GM18505 (cell line): ENCODE data around the gene PPP5C.
"Not testable (repeated sequence)": the region's sequence is repeated elsewhere in the genome, so short reads cannot be mapped to it uniquely, and the experiment has no call there.

Experiments used
- ATAC-seq: cut with Tn5 transposase; IDR thresholded peaks from one replicate; pipeline ENCODE4 v1.9.1; 2021; ENCODE audit not compliant: unreplicated experiment
- POLR2A ChIP-seq: IDR thresholded peaks from 4 replicates; pipeline ENCODE4 v1.6.1; 2011; ENCODE audit warnings: borderline replicate concordance; ENCODE audit not compliant: insufficient read depth, insufficient read length; ENCODE audit errors: extremely low read depth

The PPP5C gene

DNA sequence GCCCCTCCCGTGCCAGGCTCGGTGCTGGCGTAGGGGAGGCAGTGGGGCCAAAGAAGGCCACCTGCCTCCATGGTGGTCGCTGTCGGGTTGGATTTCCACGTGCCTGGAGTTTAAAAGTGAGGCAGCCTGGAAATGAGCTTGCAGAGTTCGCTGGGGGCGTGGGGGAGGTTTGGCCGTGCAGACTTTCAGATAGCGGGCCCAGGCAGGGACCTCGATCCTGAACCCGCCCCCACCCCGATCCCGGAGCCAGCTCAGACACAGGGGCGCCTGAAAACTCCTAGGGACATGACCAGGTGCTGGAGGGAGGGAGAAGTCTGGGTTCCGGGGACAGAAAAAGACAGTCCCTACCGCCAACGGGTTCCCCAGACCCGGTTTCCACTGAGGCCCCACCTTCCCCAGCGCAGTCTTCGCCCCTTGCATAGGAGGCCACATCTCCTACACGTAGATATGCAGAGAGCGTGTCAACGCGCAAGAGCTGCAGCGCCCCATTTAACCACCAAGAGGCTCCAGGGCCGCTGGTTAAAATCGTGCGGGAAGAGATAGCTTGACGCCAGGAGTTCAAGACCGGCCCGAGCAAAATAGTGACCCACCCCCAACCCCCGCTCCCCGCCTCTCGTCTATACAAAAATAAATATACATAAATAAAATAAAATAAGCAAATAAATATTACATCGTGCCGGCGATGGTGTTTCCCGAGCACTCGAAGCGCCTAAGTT, 58.0 kb downstream of the PPP5C start:
- no peak for ATAC-seq
- no peak for TF ChIP-seq POLR2A

- TF ChIP-seq POLR2A: no peak
- ATAC-seq: no peak
Measured at GRCh38 chr19:46406976-46407375, 60.1 kb downstream of the PPP5C start.

GRCh38 chr19:46407856-46408663, 61.2 kb downstream of the PPP5C start:
- no peak for ATAC-seq
- no peak for TF ChIP-seq POLR2A

DNA sequence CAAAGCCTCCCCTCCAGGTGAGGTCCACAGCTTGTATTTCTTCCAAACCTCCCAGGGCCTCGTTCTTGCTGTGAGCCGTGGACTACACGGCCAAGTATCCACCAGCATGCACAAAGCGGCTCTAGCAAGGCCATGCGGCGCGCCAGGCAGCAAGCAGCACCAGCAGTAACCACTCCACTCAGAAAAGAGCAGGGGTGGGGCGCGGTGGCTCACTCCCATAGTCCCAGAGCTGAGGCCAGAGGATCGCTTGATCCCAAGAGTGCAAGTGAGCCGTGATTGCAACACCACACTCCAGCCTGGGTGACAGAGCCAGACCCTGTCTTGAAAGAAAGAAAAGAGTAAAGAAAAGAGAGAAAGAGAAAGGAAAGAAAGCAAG, 61.8 kb downstream of the PPP5C start:
- ATAC-seq: no peak
- no peak for TF ChIP-seq POLR2A

- no peak for TF ChIP-seq POLR2A
- ATAC-seq: no peak
Measured at GRCh38 chr19:46409191-46409590, 62.3 kb downstream of the PPP5C start.

- TF ChIP-seq POLR2A: no peak
- ATAC-seq: no peak
Measured at GRCh38 chr19:46410205-46411087, 63.6 kb downstream of the PPP5C start.

GRCh38 chr19:46411088-46411924, 64.4 kb downstream of the PPP5C start:
- no peak for ATAC-seq
- TF ChIP-seq POLR2A: no peak

GRCh38 chr19:46411925-46412649, 65.2 kb downstream of the PPP5C start:
- ATAC-seq: no peak
- TF ChIP-seq POLR2A: no peak

GRCh38 chr19:46412650-46413261, 65.9 kb downstream of the PPP5C start:
- no peak for ATAC-seq
- TF ChIP-seq POLR2A: no peak

GRCh38 chr19:46413262-46414031, 66.6 kb downstream of the PPP5C start, which contains the start of gene CCDC8:
CCDC8 (minus strand) TSS chr19:46413564; CDS start chr19:46412810, 754 bp downstream.
- TF ChIP-seq POLR2A: no peak
- ATAC-seq: no peak

DNA sequence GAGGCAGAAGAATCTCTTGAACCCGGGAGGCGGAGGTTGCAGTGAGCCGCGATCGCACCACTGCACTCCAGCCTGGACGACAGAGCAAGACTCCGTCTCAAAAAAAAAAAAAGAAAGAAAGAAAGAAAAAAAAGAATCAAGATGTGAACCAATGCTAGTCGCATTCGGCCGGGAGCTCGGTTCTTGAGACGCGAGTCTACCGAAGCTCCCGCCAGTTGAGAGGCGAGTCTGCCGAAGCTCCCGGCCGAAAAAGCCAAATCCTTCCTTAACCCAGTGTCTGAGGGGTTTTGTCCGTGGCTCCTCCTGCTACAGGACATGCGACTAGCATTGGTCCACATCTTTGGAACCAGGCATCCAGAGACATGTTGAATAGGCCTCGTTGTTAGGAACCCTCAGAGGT, 68.0 kb downstream of the PPP5C start:
- ATAC-seq: not testable (repeated sequence)

DNA sequence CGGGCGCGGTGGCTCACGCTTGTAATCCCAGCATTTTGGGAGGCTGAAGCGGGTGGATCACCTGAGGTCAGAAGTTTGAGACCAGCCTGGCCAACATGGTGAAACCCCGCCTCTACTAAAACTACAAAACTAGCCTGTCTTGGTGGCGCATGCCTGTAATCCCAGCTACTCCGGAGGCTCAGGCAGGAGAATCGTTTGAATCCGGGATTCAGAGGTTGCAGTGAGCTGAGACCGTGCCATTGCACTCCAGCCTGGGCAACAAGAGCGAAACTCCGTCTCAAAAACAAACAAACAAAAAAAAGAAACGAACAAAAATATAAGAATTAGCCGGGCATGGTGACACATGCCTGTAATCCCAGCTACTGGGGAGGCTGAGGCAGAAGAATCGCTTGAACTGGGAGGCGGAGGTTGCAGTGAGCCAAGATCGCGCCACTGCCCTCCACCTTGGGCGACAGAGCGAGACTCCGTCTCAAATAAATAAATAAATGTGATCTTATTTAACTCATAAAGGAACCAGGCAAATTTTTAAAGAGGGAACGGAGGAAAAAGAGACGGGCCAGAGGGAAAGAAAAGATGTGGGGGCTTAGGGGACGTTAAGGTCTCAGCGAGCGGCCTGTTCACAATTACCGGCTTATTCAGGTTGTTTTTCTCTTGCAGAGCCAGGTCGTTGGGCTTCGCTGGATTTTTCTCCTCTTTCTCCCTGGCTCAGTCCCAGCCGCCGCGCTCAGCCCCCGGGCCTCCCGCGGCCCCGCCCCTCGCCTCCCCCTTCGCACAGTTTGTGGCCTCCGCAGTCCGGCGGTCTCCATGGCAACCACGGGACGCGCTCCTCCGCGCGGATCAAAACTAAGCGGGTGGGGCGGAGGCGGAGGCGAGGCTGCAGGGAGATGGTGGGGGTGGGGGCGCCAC, 69.2 kb downstream of the PPP5C start:
- not testable (repeated sequence) for ATAC-seq
